CD1c-positive myeloid dendritic cell (primary cell): ENCODE measurements around the gene CCSER2.
"Not testable (repeated sequence)": the region's sequence is repeated elsewhere in the genome, so short reads cannot be mapped to it uniquely, and the experiment has no call there.

Experiments
- DNase-seq: peaks from one replicate; pipeline ENCODE4 v3.0.0-alpha.2; 2016; ENCODE audit errors: extremely low spot score

CCSER2 gene

GRCh38 chr10:84449351-84449750, 121.0 kb downstream of the CCSER2 start:
- DNase-seq, result not testable (repeated sequence)

- no peak for DNase-seq
These were observed 123.6 kb downstream of the CCSER2 start for GRCh38 chr10:84452003-84452402.

- no peak for DNase-seq
These were observed 124.9 kb downstream of the CCSER2 start for GRCh38 chr10:84453303-84453702.

GRCh38 chr10:84456126-84456525, 127.7 kb downstream of the CCSER2 start:
- no peak for DNase-seq

- no peak for DNase-seq
These were observed 132.1 kb downstream of the CCSER2 start for GRCh38 chr10:84460520-84460919.

GRCh38 chr10:84469470-84469869, 141.1 kb downstream of the CCSER2 start:
- DNase-seq, result no peak

GRCh38 chr10:84473136-84473535, 144.7 kb downstream of the CCSER2 start:
- DNase-seq, result no peak

- DNase-seq, result no peak
These were observed 149.2 kb downstream of the CCSER2 start for GRCh38 chr10:84477398-84478128.

- no peak for DNase-seq
These were observed 149.8 kb downstream of the CCSER2 start for GRCh38 chr10:84478151-84478550.

GRCh38 chr10:84478679-84479078, 150.3 kb downstream of the CCSER2 start:
- no peak for DNase-seq

- DNase-seq, result no peak
These were observed 156.2 kb downstream of the CCSER2 start for GRCh38 chr10:84484541-84484940.

GRCh38 chr10:84493361-84493760, 165.0 kb downstream of the CCSER2 start:
- DNase-seq, result peak; percentile 29

GRCh38 chr10:84493951-84494848, 165.8 kb downstream of the CCSER2 start:
- DNase-seq, result no peak

- DNase-seq, result no peak
These were observed 166.4 kb downstream of the CCSER2 start for GRCh38 chr10:84494849-84495180.

- DNase-seq, result no peak
These were observed 169.6 kb downstream of the CCSER2 start for GRCh38 chr10:84497978-84498377.

GRCh38 chr10:84499039-84499438, 170.7 kb downstream of the CCSER2 start:
- not testable (repeated sequence) for DNase-seq

- no peak for DNase-seq
These were observed 171.5 kb downstream of the CCSER2 start for GRCh38 chr10:84499846-84500245.

- no peak for DNase-seq
These were observed 181.7 kb downstream of the CCSER2 start for GRCh38 chr10:84510121-84510520.

- no peak for DNase-seq
These were observed 182.7 kb downstream of the CCSER2 start for GRCh38 chr10:84511106-84511505.

- no peak for DNase-seq
These were observed 183.4 kb downstream of the CCSER2 start for GRCh38 chr10:84511709-84512285.

GRCh38 chr10:84517554-84517953, 189.2 kb downstream of the CCSER2 start:
- no peak for DNase-seq

- DNase-seq, result no peak
These were observed 190.8 kb downstream of the CCSER2 start for GRCh38 chr10:84519235-84519634.

- DNase-seq, result no peak
These were observed 192.6 kb downstream of the CCSER2 start for GRCh38 chr10:84521013-84521412.
